Measurements from ENCODE around the gene SHROOM3.

Gene SHROOM3

DNA sequence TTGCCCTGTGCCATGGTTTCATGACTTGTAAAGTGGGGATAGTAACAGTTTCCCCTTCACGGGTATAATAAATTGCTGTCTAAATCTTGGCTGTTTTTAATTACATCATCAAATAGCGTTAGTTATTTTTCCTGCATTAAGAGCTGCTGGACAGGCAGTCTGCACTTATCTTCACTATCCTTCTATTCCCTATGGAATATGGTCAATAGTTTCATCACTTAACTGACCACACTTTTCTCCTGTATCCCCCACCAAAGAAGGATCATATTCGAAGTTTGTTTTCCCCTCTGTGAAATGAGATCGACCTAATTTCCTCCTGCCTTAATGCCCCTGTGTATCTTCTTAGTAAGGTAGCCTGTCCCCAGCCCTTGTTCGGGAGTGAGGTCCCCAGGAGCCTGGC lies 133.2 kb downstream of the SHROOM3 start:
- DNase-seq (ENCODE audit: low read depth in 1 of 2, low spot score in 1 of 2) = no peak

- DNase-seq (ENCODE audit: low read depth in 1 of 2, low spot score in 1 of 2) = no peak
Observed at GRCh38 chr4:76569225-76569624, 134.2 kb downstream of the SHROOM3 start.

- no peak for DNase-seq (ENCODE audit: low read depth in 1 of 2, low spot score in 1 of 2)
Observed at GRCh38 chr4:76569706-76570105, 134.7 kb downstream of the SHROOM3 start.

GRCh38 chr4:76570141-76570973 lies 135.3 kb downstream of the SHROOM3 start:
- DNase-seq (ENCODE audit: low read depth in 1 of 2, low spot score in 1 of 2) = no peak

DNA sequence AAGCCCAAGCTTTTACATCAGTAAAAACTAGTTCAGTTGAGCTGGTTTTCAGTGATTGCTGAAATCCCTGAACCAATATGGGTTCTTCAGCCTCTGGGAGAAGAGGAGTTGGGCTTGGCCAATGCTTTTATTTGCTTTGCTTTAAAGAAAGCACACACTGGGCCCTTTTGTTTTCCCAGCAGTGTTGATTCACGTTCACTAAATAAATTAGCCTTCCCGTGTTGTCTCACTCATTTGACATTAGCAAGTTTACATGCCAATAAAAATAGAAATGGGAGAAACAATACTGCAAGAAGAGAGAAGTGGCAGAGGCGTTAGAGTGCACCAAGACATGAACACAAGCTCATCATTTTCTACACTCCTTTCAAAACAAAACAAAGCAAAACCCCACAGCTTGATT lies 136.2 kb downstream of the SHROOM3 start:
- no peak for DNase-seq (ENCODE audit: low read depth in 1 of 2, low spot score in 1 of 2)

DNA sequence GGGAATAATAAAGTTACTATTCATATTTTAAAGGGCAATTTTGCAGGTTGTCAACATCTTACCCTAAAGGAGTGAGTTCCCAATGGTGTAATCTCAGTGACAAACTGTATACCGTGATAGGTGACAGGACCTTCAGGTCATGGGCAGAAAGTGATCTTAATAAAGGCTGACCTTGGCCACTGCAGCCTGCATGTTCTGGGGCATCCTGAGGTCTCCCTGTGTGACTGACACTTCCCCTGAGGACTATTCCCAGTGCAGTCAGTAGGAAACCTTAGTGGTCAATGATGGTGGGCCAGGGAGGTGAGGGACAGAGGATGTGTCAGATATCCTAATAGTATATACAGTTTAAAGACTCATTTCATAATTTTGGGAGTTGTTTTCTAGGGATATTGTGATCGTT lies 137.2 kb downstream of the SHROOM3 start:
- no peak for DNase-seq (ENCODE audit: low read depth in 1 of 2, low spot score in 1 of 2)

GRCh38 chr4:76576824-76577223 lies 141.8 kb downstream of the SHROOM3 start:
- DNase-seq (ENCODE audit: low read depth in 1 of 2, low spot score in 1 of 2) = no peak

GRCh38 chr4:76578002-76578560 lies 143.1 kb downstream of the SHROOM3 start:
- DNase-seq (ENCODE audit: low read depth in 1 of 2, low spot score in 1 of 2) = no peak

- DNase-seq (ENCODE audit: low read depth in 1 of 2, low spot score in 1 of 2) = no peak
Observed at GRCh38 chr4:76579596-76580375, 144.8 kb downstream of the SHROOM3 start.

- DNase-seq (ENCODE audit: low read depth in 1 of 2, low spot score in 1 of 2) = no peak
Observed at GRCh38 chr4:76581077-76581962, 146.3 kb downstream of the SHROOM3 start.

DNA sequence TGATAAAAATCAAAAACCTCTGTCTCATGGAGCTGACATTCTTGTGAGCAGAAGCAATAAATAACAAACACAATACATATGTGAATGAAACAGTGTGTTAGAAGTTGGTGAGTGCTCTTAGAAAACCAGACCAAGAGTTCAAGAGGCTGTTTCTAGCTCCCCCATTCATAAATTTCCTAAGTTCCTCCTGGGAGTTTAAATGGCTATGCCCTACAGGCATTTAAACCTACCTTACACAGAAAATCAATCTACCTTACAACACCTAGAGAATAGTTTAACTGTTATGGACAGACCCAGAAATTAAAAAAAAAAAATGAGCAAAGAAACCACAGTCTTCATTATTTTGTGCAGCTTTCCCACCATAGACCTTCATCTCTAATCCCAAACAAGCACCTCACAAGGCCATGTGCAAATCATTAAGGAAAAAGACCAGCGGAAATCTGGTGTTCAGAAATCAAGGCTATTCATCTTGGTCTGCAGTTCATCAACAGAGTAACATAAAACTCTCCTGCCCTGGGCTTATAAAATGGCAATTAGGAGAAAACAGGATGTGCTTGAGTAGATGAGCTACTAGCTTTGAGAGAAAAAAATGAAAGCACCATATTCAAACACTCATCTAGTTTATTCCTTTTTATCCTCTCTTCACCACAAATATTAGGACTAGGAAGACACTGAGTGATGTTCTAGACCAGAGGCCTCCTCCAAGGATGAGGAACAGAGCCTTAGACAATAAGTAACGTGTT lies 147.2 kb downstream of the SHROOM3 start:
- no peak for DNase-seq (ENCODE audit: low read depth in 1 of 2, low spot score in 1 of 2)

DNA sequence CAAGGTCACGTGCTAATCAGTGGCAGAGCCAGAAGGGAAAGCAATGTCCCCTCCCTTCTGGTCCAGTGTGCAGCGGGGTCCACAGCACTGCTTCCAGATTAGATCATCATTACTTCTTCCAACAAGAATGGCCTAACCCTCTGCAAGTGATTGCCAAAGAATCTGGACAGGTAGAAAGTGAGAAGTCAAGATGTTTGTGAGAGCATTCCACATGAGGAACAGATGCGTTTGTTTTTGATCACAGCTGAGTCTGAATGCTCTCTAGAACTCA lies 147.7 kb downstream of the SHROOM3 start:
- DNase-seq (ENCODE audit: low read depth in 1 of 2, low spot score in 1 of 2) = no peak

DNA sequence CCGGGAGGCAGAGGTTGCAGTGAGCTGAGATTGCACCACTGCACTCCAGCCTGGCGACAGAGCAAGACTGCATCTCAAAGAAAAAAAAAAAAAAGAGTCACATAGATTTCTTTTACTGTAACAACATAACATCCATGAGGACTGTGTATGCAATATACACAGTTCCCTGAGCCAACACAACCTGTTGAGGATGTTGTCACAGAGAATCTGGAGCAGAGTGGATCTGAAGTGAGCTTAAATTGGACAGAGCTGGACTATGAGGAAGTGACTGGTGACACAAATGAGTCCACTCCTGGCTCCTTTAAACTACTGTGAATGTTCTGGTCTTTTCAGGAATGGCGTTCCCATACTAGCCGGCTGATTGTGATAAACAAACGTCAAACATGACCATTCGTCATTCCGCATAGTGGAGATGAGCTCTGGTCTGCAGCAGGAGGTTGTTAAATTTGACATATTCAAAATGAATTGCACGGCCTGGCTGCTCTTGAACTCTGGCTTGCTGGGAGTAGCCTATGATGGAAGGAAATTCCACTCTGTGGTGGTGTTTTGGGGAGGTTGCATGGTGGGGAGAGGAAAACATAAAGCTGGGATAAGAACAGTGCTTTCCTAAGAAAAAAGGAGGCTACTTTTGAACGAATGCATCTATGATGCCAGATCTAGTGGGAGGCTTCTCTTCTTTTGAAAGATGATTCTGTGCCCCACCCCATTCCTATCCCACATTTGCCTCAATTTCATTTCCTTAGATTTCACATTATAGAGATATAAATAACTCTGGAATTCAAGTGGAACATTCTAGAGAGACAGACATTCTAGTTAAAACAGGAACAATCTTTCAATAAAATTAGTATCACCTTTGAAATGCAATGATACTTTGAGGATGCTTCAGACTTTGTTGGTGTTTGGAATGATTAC lies 149.5 kb downstream of the SHROOM3 start:
- no peak for DNase-seq (ENCODE audit: low read depth in 1 of 2, low spot score in 1 of 2)

GRCh38 chr4:76585272-76585671 lies 150.2 kb downstream of the SHROOM3 start:
- no peak for DNase-seq (ENCODE audit: low read depth in 1 of 2, low spot score in 1 of 2)

GRCh38 chr4:76585897-76586360 lies 150.9 kb downstream of the SHROOM3 start:
- no peak for DNase-seq (ENCODE audit: low read depth in 1 of 2, low spot score in 1 of 2)

DNA sequence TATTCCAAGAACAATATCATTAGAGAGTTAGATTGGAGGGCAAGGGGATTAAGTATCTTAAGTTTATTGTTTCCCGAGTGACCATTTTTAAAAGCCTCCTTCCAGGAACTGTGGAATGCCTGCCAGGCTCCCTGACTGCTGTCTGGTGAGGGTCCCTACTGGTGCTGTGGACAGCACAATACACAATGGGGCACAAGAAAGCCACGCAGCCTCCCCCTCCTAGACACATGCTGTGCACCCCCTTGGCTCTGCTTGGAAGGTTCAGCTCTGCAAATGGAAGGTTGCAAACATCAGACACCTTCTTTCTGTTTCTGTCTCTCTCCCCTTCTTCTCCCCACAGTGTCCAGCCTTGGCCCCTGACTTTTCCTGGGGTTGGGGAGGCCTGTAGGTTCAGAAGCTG lies 153.2 kb downstream of the SHROOM3 start:
- no peak for DNase-seq (ENCODE audit: low read depth in 1 of 2, low spot score in 1 of 2)

- no peak for DNase-seq (ENCODE audit: low read depth in 1 of 2, low spot score in 1 of 2)
Observed at GRCh38 chr4:76589402-76589801, 154.4 kb downstream of the SHROOM3 start.

- DNase-seq (ENCODE audit: low read depth in 1 of 2, low spot score in 1 of 2) = no peak
Observed at GRCh38 chr4:76589872-76590797, 155.1 kb downstream of the SHROOM3 start.

Measured in activated CD4-positive, alpha-beta T cell treated with anti-CD3 and anti-CD28 coated beads, Interleukin-2, amount 50 U/mL, for 24 hours (primary cell).